ENCODE data around the gene NELFB. TPM values are rescaled to one million over a fixed set of nuclear protein-coding genes. Genes with fewer than 3 reads are reported as not detected.
A peak's percentile ranks its signal among the peaks of the same experiment; 100 is the strongest.

NELFB gene
- total and polyA plus RNA-seq, 3 donors from 2014 or later: 55.0 to 76.7 (median 60.9) TPM

DNA sequence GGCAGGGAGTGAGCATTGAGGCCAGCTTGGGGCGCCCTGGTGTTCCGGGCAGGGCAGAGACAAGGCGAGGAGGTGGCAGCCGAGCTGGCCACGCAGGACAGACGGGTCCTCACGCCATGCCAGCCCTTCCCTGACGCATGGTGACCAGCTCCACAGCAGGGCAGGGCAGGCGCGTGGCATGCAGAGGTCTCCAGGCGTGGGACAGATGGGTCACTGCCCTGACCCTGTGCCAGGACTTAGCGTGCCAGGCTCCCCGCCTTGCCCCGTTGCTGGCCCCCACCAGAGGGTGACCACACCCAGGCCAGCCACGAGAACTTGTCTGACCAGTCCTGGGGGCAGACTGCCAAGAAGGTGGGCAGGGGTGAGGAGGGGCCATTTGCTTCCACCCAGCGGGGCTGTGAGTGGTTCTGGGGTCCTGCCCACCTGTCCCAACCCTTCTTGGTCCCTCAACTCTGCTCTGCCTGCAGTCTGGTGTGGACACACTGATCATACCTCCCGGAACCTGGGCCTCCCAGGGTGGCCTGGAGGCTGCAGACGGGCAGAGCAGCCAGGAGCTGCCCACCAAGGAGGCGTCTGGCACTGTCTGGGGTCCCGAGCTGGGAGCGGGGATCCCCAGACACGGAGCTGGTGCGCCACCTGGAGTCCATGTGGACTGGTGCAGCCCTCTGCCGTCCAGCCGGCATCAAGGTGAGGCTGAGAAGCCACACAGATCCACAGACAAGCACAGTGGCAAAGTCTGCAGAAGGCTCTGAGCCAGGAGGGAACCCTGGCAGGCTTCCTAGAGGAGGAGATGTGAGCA lies 27.9 kb upstream of the NELFB start, which contains the start of gene RNF224:
RNF224 (plus strand) TSS at position 449 of the 799 bp plus-strand sequence. CDS start 834 bp downstream, outside the sequence.
- intact Hi-C loops (cut with DNase I; ENCODE audit: low total_unique reads): loop anchor here (10.0 kb wide), 1 partner anchor 112 kb away; the partner anchor contains the start of gene DPP7
- Histone ChIP-seq H3K27me3 (no peaks in the 10 kb centered on the region), H3K27ac (no peak within 1 kb of the TSS), H3K4me3 (no peak within 1 kb of the TSS), H3K36me3 (ENCODE audit: low read depth, missing control alignments) (no peaks in the 10 kb centered on the region), H3K9me3 (no peaks in the 10 kb centered on the region), H3K4me1 (peaks cover 24% of the 10 kb centered on the region)
- WGBS, 2 donors: 34 to 40% methylated on average over 2 to 22 of the region's 25 CpGs
- no peak for TF ChIP-seq POLR2A (IDR thresholded peaks at IDR 0.05)
- TF ChIP-seq, protein P1, sequence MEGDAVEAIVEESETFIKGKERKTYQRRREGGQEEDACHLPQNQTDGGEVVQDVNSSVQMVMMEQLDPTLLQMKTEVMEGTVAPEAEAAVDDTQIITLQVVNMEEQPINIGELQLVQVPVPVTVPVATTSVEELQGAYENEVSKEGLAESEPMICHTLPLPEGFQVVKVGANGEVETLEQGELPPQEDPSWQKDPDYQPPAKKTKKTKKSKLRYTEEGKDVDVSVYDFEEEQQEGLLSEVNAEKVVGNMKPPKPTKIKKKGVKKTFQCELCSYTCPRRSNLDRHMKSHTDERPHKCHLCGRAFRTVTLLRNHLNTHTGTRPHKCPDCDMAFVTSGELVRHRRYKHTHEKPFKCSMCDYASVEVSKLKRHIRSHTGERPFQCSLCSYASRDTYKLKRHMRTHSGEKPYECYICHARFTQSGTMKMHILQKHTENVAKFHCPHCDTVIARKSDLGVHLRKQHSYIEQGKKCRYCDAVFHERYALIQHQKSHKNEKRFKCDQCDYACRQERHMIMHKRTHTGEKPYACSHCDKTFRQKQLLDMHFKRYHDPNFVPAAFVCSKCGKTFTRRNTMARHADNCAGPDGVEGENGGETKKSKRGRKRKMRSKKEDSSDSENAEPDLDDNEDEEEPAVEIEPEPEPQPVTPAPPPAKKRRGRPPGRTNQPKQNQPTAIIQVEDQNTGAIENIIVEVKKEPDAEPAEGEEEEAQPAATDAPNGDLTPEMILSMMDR (IDR thresholded peaks at IDR 0.05): peak; percentile 80 to 88 (median 80)
- DNase-seq: peak; percentile 79

DNA sequence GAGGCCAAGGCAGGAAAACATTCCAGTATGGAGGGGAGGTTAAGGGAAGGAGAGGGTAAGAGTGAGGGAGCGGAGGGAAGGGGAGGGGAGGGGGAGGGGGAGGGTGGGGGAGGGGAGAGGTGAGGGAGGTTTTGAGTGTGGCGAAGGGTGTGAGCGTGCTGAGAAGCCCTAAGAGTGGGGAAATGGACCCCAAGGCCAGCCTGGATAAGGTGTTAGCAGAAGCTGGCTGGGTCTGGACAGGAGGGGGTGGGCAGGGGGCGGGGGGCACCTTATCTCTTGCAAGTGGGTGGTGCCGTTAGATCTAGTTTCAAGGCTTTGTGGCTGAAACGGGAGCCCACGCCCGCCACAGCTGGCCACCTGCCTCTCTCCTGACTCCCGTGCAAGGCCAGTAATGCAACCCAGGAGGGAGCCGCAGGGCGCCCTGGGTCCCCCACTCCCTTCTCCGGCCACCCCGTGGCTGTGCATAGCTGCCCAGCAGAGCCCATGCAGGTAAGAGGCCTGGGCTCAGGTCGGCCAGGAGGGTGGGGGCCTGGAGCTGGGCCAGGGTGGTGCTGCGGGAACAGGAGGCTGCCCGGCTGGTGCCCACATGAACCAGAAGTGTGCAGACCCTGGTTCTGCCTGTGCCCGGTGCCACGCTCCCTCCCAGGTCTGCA lies 27.1 kb upstream of the NELFB start:
- Histone ChIP-seq H3K4me1 (peaks cover 17% of the 10 kb centered on the region), H3K9me3 (no peaks in the 10 kb centered on the region), H3K4me3 (no peak overlapping the region), H3K27ac (no peak overlapping the region), H3K36me3 (ENCODE audit: low read depth, missing control alignments) (no peaks in the 10 kb centered on the region), H3K27me3 (no peaks in the 10 kb centered on the region)
- TF ChIP-seq POLR2A (IDR thresholded peaks at IDR 0.05): no peak
- TF ChIP-seq, protein P1 (IDR thresholded peaks at IDR 0.05): no peak
- no peak for DNase-seq
- WGBS, 2 donors: 29 to 35% methylated on average over 8 to 17 of the region's 18 CpGs
- intact Hi-C loops (cut with DNase I; ENCODE audit: low total_unique reads): loop anchor here (10.0 kb wide), 1 partner anchor 113 kb away; the partner anchor contains the start of gene DPP7

DNA sequence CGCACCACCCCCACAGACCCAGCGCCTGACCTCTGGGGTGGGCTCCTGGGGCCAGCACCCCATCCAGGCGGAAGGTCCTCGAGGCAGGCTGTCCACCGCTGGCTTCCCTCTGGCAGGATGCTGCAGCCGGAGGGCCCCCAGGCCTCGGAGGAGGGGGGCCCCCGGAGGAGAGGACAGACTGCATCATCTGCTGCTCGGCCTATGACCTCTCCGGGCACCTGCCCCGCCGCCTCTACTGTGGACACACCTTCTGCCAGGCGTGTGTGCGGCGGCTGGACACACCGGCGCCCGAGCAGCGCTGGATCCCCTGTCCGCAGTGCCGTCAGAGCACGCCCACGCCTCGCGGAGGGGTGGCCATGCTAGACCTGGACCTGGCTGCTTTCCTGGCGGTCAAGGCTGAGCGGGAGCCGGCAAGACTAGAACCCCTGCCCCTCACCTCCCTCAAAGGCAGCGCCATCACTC lies 26.6 kb upstream of the NELFB start:
- no peak for TF ChIP-seq POLR2A (IDR thresholded peaks at IDR 0.05)
- TF ChIP-seq, protein P1 (IDR thresholded peaks at IDR 0.05): no peak
- Histone ChIP-seq H3K4me1 (peaks cover 15% of the 10 kb centered on the region), H3K27ac (no peak overlapping the region), H3K36me3 (ENCODE audit: low read depth, missing control alignments) (no peaks in the 10 kb centered on the region), H3K4me3 (no peak overlapping the region), H3K27me3 (no peaks in the 10 kb centered on the region), H3K9me3 (no peaks in the 10 kb centered on the region)
- WGBS, 2 donors: 53 to 71% methylated on average over 4 to 26 of the region's 29 CpGs
- no peak for DNase-seq
- intact Hi-C loops (cut with DNase I; ENCODE audit: low total_unique reads): loop anchor here (10.0 kb wide), 1 partner anchor 114 kb away; the partner anchor contains the start of gene DPP7

DNA sequence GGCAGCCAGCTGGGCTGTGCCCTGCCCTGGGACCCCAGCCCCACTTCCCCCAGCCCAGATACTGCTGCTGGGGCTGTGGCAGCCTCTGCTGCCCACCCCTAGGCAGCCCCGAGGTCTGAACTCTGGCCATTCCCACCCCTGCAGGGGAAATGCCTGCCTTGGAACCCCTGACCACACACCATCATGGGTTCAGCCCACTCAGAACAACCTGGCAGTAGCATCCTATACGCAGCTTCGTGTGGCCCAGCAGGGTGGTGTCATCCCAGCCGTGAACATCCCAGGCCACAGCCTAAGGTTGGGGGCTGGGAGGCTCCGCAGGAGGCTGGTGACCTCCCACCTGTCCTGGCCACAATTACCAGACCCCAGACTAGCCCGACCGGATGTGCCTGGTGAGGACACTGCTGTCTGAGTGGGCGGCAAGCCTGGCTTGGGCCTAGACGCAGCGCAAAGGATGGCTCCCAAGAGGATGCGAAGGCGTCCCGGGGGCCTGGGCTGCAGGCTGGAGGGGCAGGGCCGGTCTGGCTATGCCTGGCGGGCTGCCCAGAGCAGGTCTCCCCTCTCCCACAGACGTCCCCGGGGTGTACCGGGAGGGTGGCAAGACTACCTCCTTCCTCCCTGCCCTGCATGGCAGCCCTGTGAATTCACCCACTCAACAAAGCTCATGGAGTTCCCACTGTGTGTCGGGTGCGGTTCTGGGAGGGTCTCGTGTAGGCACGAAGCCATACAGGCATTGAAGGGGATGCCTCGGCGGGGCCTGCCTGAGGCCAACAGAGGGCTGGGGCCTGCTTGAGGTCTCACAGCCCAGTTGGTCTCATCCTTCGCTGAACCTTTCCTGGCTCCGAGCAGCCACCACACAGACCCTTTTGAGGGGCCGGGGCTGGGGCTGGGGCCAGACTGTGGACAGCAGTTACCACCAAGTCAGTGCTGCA lies 25.9 kb upstream of the NELFB start:
- Histone ChIP-seq H3K36me3 (ENCODE audit: low read depth, missing control alignments) (no peaks in the 10 kb centered on the region), H3K9me3 (no peaks in the 10 kb centered on the region), H3K4me1 (peaks cover 10% of the 10 kb centered on the region), H3K27ac (no peak overlapping the region), H3K27me3 (no peaks in the 10 kb centered on the region), H3K4me3 (no peak overlapping the region)
- no peak for DNase-seq
- intact Hi-C loops (cut with DNase I; ENCODE audit: low total_unique reads): loop anchor here (10.0 kb wide), 1 partner anchor 114 kb away; the partner anchor contains the start of gene DPP7
- TF ChIP-seq, protein P1 (IDR thresholded peaks at IDR 0.05): no peak
- no peak for TF ChIP-seq POLR2A (IDR thresholded peaks at IDR 0.05)
- WGBS, 2 donors: 50 to 61% methylated on average over 10 to 26 of the region's 27 CpGs

All from testis (tissue), 3 donors.